Skeletal muscle tissue (tissue), 4 donors: ENCODE data around the gene PASK. TPM values are rescaled to one million over a fixed set of nuclear protein-coding genes. Genes with fewer than 3 reads are reported as not detected.
A peak's percentile ranks its signal among the peaks of the same experiment; 100 is the strongest.
"Not testable (repeated sequence)": the region's sequence is repeated elsewhere in the genome, so short reads cannot be mapped to it uniquely, and the experiment has no call there.

Experiments used
- H3K27ac ChIP-seq: one replicate; pipeline ENCODE4 v1.7.0; 2013; ENCODE audit warnings: mild to moderate bottlenecking, low read depth, low read length, inconsistent platforms
- H3K27me3 ChIP-seq, 3 donors: one replicate each; pipeline ENCODE4 v1.7.0; 2013; ENCODE audit warnings: low read length in 3 of 3; ENCODE audit not compliant: control insufficient read depth in 3 of 3, insufficient read depth in 3 of 3
- H3K36me3 ChIP-seq, 3 donors: one replicate each; pipeline ENCODE4 v1.7.0; 2013; ENCODE audit warnings: low read length in 3 of 3; ENCODE audit not compliant: control insufficient read depth in 3 of 3, insufficient read depth in 3 of 3
- H3K4me1 ChIP-seq, 3 donors: one replicate each; pipeline ENCODE4 v1.7.0; 2013; ENCODE audit warnings: low read length in 3 of 3, mild to moderate bottlenecking in 3 of 3; ENCODE audit not compliant: control insufficient read depth in 3 of 3, insufficient read depth in 3 of 3
- H3K4me3 ChIP-seq, 3 donors: one replicate each; pipeline ENCODE4 v1.7.0; 2013; ENCODE audit warnings: low read length in 3 of 3
- H3K9ac ChIP-seq, 3 donors: one replicate each; pipeline ENCODE4 v1.7.0; 2013; ENCODE audit warnings: low read length in 3 of 3, mild to moderate bottlenecking in 3 of 3, moderate library complexity in 2 of 3, low read depth in 1 of 3
- H3K9me3 ChIP-seq, 3 donors: one replicate each; pipeline ENCODE4 v1.7.0; 2013; ENCODE audit warnings: low read length in 3 of 3; ENCODE audit not compliant: control insufficient read depth in 3 of 3
- total RNA-seq: library from RNA; depleted of rRNA; stranded (reverse); fragments of >200 nt; gene quantifications from one replicate; pipeline ENCODE4 v1.2.3, GENCODE V29; 2014
- donor health status: Osteomylitis.

The PASK gene
- total RNA-seq, 1 donor from 2014 or later = 3.7 TPM

DNA sequence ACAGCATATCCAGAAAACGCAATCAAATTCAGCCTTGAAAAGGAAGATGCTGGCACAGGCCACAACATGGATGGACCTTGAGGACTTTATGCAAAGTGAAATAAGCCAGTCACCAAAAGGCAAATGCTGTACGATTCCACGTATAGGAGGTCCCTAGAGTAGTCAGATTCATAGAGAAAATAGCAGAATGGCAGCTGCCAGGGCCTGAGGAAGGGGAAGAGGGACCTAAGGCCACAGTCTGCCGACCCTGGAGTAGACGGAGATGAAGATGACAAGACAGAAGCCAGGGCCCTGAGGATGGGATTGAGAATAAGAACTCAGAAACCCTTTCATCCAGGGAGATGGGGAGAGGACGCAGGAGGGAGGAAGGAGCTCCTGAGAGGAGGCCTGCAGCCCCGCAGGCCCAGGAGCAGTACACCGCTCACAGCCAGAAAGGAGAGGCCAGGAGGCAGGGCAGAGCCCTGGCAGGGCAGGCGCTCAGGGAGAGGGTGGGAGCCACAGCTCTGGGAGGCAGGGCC lies 39.1 kb downstream of the PASK start:
- H3K4me3 ChIP-seq = no peak overlapping the region
- H3K9ac ChIP-seq = no peak overlapping the region
- H3K4me1 ChIP-seq = no peaks in the 10 kb centered on the region
- no peaks in the 10 kb centered on the region for H3K9me3 ChIP-seq
- H3K36me3 ChIP-seq = peaks cover 0 to 2% (median 0%) of the 10 kb centered on the region in 3 donors
- H3K27ac ChIP-seq = no peak overlapping the region
- no peaks in the 10 kb centered on the region for H3K27me3 ChIP-seq

DNA sequence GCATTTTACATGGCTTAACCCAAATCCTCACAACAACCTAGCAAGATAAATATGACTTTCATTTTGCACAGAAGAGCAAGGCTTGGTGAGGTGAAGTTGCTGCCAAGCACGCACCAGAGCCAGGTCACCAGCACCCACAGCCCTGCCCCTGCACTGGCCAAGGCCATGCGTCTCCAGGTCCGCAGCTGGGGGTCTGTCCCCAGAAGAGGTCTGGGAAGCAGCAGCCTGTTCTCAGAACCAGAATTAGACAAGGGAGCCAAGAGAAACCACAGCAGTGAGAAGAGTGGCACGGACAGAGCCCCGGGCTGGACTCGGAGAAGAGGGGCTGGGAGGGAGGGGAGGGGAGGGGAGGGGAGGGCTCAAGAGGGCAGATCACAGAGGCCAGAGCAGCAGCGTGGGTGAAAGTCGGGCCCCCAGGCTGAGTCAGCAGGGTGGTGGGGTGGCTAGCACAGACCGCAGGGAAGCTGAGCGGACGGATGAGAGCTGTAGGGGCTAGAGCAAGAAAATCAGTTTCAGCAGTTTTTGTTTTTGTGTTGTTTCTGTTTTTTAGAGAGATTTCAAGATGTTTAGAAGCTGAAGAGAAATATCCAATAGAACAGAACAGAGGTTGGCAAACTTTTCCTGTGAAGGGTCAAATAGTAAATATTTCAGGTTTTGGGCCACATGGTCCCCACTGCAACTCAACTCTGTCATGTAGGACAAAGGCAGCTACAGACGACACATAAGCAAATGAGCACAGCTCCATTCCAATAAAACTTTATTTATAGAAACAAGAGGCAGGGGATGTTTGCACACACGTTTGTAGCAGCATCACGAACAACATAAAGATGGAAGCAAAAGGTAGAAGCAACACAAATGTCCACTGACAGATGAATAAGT lies 39.8 kb downstream of the PASK start:
- Histone ChIP-seq H3K27me3 (no peaks in the 10 kb centered on the region), H3K4me3 (no peak overlapping the region), H3K36me3 (peaks cover 0 to 2% (median 0%) of the 10 kb centered on the region in 3 donors), H3K27ac (no peak overlapping the region), H3K4me1 (no peaks in the 10 kb centered on the region), H3K9me3 (no peaks in the 10 kb centered on the region), H3K9ac (no peak overlapping the region)

DNA sequence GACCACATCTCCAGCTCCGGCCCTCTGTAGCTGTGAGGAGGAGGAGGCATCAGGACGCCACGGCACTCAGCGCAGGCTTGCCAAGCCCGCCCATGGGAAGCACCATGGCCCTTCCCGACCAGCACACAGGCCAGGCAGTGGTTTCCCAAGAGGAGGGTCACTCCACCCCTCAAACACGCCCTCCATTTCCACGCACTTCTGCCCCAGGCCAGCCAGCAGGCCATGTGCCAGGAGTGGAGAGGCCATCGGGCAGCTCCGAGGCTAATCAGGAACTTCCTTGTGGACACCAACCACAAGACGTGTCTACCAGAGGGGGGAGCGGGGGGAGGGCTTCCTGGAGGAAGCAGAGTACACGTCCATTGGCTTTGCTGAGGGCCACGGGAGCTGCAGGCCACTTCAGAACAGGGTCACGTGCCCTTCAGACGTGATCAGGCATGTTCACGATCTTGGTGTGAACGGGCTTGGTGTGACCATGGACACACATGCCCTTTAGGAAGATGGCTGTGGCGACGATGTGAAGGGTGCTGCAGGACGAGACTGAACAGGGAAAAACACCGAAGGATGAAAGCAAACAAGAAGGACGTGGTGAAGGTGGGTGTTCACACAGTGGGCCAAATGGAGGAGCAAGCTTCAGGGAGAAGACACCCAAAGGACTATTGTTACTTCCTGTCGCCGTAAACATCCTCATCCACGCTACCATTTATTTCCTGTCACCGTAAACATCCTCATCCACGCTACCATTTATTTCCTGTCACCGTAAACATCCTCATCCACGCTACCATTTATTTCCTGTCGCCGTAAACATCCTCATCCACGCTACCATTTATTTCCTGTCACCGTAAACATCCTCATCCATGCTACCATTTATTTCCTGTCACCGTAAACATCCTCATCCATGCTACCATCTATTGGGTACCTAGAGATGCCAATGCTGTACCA lies 40.7 kb downstream of the PASK start:
- H3K27me3 ChIP-seq = no peaks in the 10 kb centered on the region
- no peaks in the 10 kb centered on the region for H3K4me1 ChIP-seq
- no peak overlapping the region for H3K4me3 ChIP-seq
- no peaks in the 10 kb centered on the region for H3K9me3 ChIP-seq
- H3K9ac ChIP-seq = no peak overlapping the region
- no peak overlapping the region for H3K27ac ChIP-seq
- peaks cover 0 to 2% (median 0%) of the 10 kb centered on the region in 3 donors for H3K36me3 ChIP-seq

DNA sequence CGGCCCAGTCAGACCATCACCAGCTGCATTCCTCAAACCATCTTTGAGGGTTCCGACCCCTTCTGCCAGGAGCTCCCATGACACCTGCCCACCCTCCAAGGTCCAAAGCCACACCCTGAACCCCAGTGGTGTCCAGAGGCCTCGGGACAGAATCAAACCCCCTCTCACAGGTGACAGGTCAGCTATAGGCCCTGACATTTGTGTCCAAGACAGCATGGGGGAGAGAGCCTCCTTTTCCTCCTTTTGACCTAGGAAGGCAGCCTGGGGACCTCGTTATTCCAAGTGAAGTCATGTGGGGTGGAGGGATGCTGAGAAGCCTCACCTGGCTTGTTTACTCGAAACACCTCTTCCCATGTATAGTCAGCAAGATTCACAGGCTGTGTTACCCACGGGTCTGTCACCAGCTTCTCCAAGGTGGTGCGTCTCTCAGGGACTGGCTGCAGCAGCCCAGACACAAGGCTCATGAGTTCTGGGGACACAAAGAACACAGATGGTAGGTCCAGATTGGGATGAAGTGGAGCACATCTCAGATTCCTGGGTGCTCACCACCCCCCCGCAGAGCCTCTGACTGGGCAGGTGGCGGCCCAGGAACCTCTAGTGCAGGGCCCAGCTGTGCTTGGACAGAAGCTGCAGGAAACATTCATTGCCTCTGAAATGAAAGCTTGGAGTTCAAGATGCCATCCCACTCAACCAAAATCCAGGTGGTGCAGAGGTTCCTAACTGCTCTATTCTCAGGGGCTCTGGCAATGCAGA lies 42.1 kb downstream of the PASK start:
- no peaks in the 10 kb centered on the region for H3K9me3 ChIP-seq
- H3K4me3 ChIP-seq = no peak overlapping the region
- no peaks in the 10 kb centered on the region for H3K27me3 ChIP-seq
- H3K4me1 ChIP-seq = peaks cover 3 to 10% (median 6%) of the 10 kb centered on the region in 3 donors
- no peak overlapping the region for H3K9ac ChIP-seq
- H3K27ac ChIP-seq = no peak overlapping the region
- no peaks in the 10 kb centered on the region for H3K36me3 ChIP-seq

DNA sequence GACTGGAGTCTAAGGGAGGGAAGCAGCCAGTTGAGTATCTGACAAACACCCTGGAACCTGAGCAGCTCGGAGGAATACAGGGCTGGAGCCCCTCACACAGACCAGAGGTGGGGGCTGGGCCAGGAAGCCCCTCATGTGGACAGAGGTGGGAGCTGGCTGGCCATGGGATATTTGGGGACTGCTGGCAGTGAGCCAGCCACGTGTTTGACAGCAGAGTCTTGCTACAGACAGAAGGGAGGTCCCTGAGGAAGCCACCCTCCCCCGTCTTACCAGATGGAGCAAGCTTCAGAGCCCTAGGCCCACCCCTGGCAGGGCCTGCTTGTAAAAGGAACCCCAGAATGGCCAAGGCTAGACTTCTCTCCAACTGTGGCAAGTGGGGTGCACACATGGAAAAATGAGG lies 43.6 kb downstream of the PASK start:
- H3K4me3 ChIP-seq = no peak overlapping the region
- peaks cover 13 to 20% (median 14%) of the 10 kb centered on the region in 3 donors for H3K4me1 ChIP-seq
- H3K27ac ChIP-seq = no peak overlapping the region
- no peaks in the 10 kb centered on the region for H3K36me3 ChIP-seq
- H3K9me3 ChIP-seq = no peaks in the 10 kb centered on the region
- no peak overlapping the region for H3K9ac ChIP-seq
- no peaks in the 10 kb centered on the region for H3K27me3 ChIP-seq

DNA sequence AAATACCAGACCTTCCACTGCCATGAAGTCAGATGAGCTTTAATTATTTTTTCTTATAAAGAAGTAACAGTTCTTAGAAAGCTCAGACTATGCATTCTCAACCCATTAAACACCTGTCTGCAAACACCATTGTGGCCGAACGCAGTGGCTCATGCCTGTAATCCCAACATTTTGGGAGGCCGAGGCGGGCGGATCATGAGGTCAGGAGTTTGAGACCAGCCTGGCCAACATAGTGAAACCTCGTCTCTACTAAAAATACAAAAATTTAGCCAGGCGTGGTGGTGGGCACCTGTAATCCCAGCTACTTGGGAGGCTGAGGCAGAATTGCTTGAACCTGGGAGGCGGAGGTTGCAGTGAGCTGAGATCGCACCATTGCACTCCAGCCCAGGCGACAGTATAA lies 44.7 kb downstream of the PASK start:
- not testable (repeated sequence) for H3K27ac ChIP-seq, H3K9me3 ChIP-seq, H3K9ac ChIP-seq, H3K4me3 ChIP-seq, H3K36me3 ChIP-seq, H3K27me3 ChIP-seq
- H3K4me1 ChIP-seq = peaks cover 14 to 28% (median 19%) of the 10 kb centered on the region in 3 donors

DNA sequence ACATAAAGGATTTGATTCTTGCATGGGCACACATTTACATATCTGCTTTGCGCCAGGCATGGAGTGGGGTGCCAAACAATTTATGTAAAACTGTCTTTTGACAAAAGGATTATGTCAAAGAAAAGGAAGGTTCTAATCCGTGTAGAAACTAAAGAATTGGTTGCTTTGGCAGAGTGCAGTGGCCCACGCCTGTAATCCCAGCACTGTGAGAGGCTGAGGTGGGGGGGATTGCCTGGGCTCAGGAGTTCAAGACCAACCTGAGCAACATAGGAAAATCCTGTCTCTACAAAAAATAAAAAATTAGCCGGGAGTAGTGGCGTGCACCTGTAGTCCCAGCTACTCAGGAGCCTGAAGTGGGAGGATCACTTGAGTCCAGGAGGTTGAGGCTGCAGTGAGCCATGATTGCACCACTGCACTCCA lies 46.1 kb downstream of the PASK start:
- no peak overlapping the region for H3K27ac ChIP-seq
- no peaks in the 10 kb centered on the region for H3K27me3 ChIP-seq
- H3K4me3 ChIP-seq = peak overlapping the region; percentile 83 to 94 (median 92)
- H3K9ac ChIP-seq = peak overlapping the region; percentile 94 to 99 (median 98)
- H3K4me1 ChIP-seq = peaks cover 17 to 35% (median 19%) of the 10 kb centered on the region in 3 donors
- no peaks in the 10 kb centered on the region for H3K9me3 ChIP-seq
- peaks cover 0 to 14% (median 13%) of the 10 kb centered on the region in 3 donors for H3K36me3 ChIP-seq

DNA sequence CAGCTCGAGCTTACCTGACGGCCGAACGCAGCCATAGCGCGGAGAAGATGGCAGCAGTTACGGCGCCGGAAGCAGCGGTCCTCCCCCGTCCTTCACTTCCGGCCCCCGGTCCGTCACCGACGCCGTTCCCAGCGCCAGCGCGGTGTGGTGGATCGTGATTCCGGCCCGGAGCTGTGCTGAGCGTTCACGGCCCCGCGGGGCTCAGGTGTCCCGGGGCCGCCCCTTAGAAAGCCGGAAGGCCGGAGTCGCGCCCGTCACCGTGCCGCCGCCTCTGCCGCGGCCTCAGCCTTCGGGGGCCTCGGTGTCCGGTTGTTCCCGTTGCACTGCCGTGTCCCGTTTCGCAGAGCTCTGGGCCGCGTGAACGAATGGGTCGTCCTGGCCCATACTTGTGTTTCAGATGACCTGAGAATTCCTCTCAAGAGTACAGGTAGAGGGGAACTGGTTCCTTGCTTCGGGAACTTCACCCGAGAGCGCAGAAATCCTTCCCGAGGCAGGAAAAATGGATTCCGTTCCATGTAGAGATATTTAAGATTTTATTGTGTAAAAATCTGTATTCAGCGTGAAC lies 47.0 kb downstream of the PASK start, which contains the start of gene MTERF4:
TSS of gene MTERF4 (minus strand) at position 49 of the 565 bp plus-strand sequence. CDS start at position 35, 14 bp downstream.
- H3K4me3 ChIP-seq = peak within 1 kb of the TSS; percentile 83 to 94 (median 92)
- H3K4me1 ChIP-seq = peaks cover 17 to 35% (median 19%) of the 10 kb centered on the region in 3 donors
- peak within 1 kb of the TSS; percentile 94 to 99 (median 98) for H3K9ac ChIP-seq
- no peaks in the 10 kb centered on the region for H3K9me3 ChIP-seq
- peak within 1 kb of the TSS; percentile 90 for H3K27ac ChIP-seq
- peaks cover 2 to 15% (median 14%) of the 10 kb centered on the region in 3 donors for H3K36me3 ChIP-seq
- no peaks in the 10 kb centered on the region for H3K27me3 ChIP-seq

DNA sequence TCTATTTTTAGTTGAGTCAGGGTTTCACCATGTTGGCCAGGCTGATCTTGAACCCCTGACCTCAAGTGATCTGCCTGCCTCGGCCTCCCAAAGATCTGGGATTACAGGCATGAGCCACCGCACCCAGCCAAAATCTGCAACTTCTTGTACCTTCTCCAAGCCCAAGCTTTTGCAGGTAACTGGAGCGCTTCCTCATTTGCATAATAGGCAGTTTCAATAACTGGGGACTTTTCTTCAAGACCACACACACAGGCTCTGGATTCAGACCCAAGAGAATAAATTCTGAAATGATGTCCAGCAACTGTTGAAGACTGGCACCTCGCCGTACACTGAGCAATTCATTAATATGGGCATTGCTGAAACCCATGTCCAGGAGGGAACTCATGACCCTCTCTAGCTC lies 50.0 kb downstream of the PASK start:
- Histone ChIP-seq H3K27me3 (no peaks in the 10 kb centered on the region), H3K4me3 (no peak overlapping the region), H3K27ac (no peak overlapping the region), H3K9me3 (no peaks in the 10 kb centered on the region), H3K9ac (no peak overlapping the region), H3K36me3 (peaks cover 23 to 43% (median 34%) of the 10 kb centered on the region in 3 donors), H3K4me1 (peaks cover 17 to 35% (median 19%) of the 10 kb centered on the region in 3 donors)
